HL-60/S4 treated with retinoic acid at 250 ng/mL for 4 days and 3 days (cell line): ENCODE results near the gene LTO1.

ENCODE experiments used
- in situ Hi-C: fragments of 300-500 bp; cut with MboI; formaldehyde crosslinking; loops from 2 replicates; pipeline ENCODE4 v1.7.0; 2022; ENCODE audit warnings: low sequenced_read_pairs

Gene LTO1

DNA sequence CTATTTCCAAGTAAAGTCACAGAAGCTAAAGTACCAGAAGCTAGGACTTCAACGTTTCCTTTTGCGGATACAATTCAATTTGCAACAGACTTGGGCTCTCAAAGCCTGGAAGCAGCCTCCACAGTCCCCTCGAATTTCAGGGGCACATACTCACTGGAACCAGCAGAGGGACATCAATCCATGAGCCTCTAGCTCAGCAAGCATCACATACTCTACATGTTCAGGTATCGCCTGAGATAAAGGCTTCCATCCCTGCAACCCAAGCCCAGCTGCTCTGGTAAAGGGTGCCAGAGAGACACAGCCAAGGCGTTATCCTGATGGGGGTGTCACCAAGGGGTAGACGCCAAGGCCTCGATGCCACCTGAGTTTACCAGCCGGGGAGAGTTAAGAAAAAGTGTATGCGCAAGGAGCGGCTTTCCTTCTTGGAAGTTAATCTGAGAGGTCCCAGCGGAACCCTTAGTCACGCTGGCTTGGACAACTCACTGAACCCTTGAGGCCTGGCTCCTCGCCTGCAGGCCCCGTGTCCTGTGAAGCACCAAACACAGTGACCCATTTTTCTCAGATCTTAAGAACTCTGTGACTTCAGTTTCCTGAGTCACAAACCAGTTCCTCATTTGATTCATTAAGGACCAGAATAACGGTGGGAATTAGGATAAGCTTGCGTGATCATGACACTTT lies 13.0 kb downstream of the LTO1 start:
- in situ Hi-C loops = loop anchor here (25.0 kb wide), 1 partner anchor 1025 kb away; no protein-coding TSS in a partner anchor

GRCh38 chr11:69661413-69661715 lies 13.8 kb downstream of the LTO1 start:
- in situ Hi-C loops = loop anchor here (25.0 kb wide), 1 partner anchor 1024 kb away; no protein-coding TSS in a partner anchor

GRCh38 chr11:69660001-69660500 lies 15.1 kb downstream of the LTO1 start:
- in situ Hi-C loops = loop anchor here (25.0 kb wide), 1 partner anchor 1023 kb away; no protein-coding TSS in a partner anchor

DNA sequence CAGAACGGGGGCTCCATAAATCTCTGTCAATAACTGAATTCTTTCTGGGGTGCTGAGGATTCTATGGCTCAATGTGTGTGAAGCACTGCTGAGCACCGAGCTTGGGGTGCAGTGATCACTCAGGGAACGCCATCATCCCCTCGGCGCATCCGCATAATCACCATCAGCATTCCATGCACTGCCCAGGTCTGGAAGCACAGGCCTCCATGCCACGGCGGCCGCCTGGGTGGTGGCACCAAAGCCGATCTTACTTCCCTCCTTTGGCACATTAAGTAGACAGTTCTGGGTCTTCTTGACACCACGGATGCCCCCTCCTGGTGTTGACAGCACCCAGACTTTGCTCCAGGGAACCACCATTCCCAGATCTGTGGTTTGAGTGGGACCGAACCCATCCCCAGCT lies 15.6 kb downstream of the LTO1 start:
- in situ Hi-C loops = loop anchor here (25.0 kb wide), 1 partner anchor 1022 kb away; no protein-coding TSS in a partner anchor

- in situ Hi-C loops = loop anchor here (25.0 kb wide), 1 partner anchor 1022 kb away; no protein-coding TSS in a partner anchor
Measured at GRCh38 chr11:69658626-69659450, 16.3 kb downstream of the LTO1 start.

DNA sequence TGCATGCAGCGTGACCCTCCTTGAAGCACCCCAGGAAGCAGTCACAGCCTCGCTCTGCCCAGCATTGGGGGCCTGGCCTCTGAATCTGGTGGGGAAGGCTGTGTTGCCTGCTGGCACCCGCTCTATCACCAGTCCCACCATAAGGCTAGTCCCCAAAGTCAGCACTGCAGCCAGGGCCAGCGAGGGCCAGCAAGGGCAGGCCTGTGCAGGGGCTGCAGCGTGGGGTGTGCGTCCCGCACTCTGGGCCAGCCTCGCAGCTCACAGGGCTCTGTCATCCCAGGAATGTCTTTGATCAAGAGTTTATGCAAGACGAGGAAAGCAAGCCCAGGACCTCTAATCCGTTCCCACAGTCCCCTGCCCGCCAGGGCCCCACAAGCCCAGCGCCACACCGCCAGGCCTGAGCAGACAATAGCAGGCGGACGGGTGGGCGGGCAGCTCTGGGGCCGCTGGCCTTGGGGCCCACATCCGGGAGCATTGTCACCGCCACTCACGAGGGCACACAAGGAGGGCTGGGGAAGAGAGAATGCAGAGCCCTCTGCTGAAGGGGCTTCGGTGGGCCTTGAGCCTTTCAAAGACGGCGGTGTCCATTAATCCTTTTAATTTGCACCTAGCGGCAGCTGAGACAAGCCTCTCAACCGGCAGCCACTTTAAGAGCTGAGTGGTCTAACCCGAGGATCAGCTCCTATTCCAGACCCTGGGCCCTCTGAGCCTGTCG lies 17.1 kb downstream of the LTO1 start:
- in situ Hi-C loops = loop anchor here (25.0 kb wide), 1 partner anchor 1021 kb away; no protein-coding TSS in a partner anchor

- in situ Hi-C loops = loop anchor here (25.0 kb wide), 1 partner anchor 1020 kb away; no protein-coding TSS in a partner anchor
Measured at GRCh38 chr11:69657456-69657910, 17.7 kb downstream of the LTO1 start.

DNA sequence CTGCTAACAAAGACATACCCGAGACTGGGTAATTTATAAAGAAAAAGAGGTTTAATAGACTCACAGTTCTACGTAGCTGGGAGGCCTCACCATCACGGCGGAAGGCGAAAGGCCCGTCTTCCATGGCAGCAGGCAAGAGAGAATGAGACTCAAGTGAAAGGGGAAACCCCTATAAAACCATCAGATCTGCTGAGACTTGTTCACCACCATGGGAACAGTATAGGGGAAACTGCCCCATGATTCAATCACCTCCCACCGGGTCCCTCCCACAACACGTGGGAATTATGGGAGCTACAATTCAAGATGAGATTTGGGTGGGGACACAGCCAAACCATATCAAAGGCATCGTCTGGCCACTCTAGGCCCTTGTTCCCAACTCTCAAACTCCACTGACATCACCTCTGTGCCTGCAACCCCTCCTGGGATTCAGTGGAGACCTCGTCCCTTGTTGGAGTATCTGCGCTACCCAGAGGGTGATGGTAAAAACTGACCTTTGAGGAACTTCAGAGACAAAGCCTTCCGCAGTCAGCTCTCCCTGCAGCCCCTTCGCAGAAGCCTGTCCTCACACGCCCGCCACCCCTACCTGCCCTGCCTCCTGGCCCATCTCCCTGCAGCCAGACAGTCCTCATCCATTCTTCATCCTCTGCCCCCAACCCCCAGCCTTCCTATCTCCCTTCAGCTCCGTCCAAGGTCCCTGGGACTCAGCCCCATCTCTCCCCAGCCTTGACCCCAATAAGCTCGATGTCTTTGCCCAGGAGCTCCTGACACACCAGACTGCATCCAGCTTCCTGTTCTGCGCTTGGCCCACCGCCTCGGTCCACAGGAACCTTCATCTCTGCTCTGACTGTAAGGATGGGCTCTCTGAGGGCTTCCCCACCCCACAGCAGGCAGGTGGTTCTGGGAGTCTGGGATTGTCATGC lies 18.4 kb downstream of the LTO1 start:
- in situ Hi-C loops = loop anchor here (25.0 kb wide), 1 partner anchor 1019 kb away; no protein-coding TSS in a partner anchor

GRCh38 chr11:69655479-69656428 lies 19.4 kb downstream of the LTO1 start:
- in situ Hi-C loops = loop anchor here (25.0 kb wide), 1 partner anchor 1018 kb away; no protein-coding TSS in a partner anchor

- in situ Hi-C loops = loop anchor here (25.0 kb wide), 1 partner anchor 1018 kb away; no protein-coding TSS in a partner anchor
Measured at GRCh38 chr11:69654660-69655478, 20.3 kb downstream of the LTO1 start.

GRCh38 chr11:69654001-69654659 lies 21.0 kb downstream of the LTO1 start:
- in situ Hi-C loops = loop anchor here (25.0 kb wide), 1 partner anchor 1017 kb away; no protein-coding TSS in a partner anchor

DNA sequence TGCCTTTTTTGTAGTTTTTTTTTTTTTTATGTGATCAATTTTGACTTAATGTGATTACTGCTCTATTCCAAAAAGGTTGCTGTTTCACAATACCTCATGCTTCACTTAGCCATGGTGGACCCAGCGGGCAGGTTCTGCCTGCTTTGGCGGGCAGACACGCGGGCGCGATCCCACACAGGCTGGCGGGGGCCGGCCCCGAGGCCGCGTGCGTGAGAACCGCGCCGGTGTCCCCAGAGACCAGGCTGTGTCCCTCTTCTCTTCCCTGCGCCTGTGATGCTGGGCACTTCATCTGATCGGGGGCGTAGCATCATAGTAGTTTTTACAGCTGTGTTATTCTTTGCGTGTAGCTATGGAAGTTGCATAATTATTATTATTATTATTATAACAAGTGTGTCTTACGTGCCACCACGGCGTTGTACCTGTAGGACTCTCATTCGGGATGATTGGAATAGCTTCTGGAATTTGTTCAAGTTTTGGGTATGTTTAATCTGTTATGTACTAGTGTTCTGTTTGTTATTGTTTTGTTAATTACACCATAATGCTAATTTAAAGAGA lies 21.7 kb downstream of the LTO1 start:
- in situ Hi-C loops = loop anchor here (25.0 kb wide), 1 partner anchor 1016 kb away; no protein-coding TSS in a partner anchor

- in situ Hi-C loops = loop anchor here (25.0 kb wide), 1 partner anchor 1016 kb away; no protein-coding TSS in a partner anchor
Measured at GRCh38 chr11:69652999-69653398, 22.2 kb downstream of the LTO1 start.

- in situ Hi-C loops = loop anchor here (25.0 kb wide), 1 partner anchor 1015 kb away; no protein-coding TSS in a partner anchor
Measured at GRCh38 chr11:69651834-69652620, 23.1 kb downstream of the LTO1 start.

DNA sequence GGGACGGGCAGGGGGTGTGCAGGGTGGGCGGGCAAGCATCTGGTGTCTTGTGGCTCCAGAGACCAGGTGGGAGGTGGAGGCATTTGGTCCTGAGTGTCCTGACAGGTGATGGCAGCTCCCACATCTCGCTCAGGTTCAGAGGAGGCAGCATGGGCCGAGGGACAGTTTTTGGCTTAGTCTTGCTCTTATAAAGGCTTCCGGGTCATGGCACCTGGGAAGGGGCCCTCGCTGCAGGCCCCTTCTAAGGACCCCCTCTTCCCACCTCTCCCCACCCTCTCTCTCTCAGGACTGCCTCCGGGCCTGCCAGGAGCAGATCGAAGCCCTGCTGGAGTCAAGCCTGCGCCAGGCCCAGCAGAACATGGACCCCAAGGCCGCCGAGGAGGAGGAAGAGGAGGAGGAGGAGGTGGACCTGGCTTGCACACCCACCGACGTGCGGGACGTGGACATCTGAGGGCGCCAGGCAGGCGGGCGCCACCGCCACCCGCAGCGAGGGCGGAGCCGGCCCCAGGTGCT lies 24.3 kb downstream of the LTO1 start:
- in situ Hi-C loops = loop anchor here (25.0 kb wide), 1 partner anchor 1014 kb away; no protein-coding TSS in a partner anchor
